Suppressor macrophage treated with lipopolysaccharide for 4 hours (primary cell): ENCODE results near the gene ANO8.

Experiments
- DNase-seq: peaks from one replicate; pipeline ENCODE4 v3.0.0-alpha.2; 2020

Gene ANO8

DNA sequence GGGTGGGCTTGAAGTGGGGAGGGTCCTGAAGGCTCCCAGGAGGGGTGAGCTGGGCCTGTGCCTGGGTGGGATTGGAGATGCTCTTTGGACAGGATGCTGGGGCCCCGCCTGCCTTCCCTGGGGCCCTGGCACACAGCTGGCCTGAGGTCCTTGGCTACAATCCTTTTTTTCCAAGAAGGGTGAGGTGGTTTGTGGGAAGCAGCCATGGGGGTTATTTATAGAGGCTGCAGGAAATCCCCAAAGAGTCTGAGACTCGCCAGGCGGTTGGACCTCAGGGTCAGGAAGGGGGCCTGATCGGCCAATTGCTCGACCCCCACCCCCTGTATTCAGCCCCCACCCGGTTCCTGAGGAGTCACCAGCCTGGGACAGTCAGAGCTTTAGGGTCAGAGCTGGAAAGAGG is 12.7 kb upstream of the ANO8 start:
- peak; percentile 17 for DNase-seq

DNA sequence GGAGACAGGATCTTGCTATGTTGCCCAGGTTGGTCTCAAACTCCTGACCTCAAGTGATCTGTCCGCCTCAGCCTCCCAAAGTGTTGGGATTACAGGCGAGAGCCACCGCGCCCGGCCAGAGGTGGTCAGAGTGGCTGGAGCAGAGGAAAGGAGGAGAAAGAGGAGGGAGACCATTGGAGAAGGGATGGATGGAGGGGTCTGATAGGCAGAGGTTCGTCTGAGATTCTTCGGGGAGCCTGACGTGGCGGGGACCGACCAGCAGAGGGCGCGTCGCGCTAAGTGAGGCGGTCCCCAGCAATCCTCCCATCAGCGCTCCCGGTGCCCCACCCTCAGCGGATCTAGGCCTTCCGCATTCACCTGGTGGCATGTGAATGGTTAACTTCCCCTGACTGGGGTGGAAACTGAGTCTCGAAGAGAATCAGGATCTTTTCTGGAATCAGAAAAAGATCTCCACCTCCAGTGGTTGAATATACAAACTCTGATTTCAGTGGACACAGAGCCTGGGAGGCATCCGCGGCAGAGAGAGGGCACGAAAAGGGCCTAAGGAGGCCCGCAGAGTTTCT is 11.5 kb upstream of the ANO8 start:
- DNase-seq = peak; percentile 83

DNA sequence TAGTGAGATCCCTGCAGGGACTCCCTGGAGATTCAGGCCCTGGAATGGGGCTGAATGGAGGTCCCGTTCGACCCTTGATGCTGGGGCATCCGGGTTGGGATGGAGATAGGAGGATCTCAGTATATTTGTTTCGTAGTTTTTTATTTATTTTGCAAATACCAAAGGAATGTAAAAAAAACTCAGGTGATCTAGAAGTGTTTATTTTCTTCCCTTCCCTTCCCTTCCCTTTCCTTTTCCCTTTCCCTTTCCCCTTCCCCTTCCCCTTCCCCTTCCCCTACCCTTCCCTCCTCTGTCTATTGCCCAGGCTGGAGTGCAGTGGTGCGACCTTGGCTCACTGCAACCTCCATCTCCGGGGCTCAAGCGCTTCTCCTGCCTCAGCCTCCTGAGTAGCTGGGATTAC is 7.2 kb upstream of the ANO8 start:
- no peak for DNase-seq

DNA sequence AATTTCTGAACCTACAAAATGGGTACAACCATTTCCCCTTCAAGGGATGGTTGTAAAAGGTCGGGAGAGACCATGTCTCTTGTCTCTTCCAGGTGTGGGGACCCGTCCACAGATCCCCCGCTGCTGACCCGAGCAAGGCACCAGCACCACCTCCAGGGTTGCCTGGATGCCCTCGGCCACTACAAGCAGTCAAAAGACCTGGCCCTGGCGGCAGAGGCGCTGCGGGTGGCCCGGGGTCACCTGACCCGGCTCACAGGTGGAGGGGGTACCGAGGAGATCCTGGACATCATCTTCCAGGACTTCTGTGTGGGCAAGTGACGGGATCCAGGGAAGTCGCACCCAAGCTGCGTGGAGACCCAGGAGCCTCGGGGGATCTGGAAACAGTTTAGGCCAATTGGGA is 6.7 kb upstream of the ANO8 start:
- no peak for DNase-seq

DNA sequence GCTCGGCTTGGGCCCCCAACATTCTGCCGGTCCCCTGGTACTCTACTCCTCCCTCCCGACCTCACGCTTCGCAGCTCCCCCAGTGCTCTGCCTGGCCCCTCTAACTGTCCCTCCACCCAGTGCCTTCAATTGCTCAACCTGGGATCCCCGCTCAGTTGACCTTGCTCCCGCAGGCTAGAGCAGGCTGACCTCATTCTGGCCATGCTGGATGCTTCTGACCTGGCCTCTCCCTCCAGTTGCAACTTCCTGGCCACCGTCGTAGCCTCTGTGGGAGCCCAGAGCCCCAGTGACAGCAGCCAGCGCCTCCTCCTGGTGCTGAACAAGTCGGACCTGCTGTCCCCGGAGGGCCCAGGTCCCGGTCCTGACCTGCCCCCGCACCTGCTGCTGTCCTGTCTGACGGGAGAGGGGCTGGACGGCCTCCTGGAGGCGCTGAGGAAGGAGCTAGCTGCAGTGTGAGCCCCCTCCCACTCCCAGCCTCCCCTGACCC is 6.3 kb upstream of the ANO8 start:
- no peak for DNase-seq

DNA sequence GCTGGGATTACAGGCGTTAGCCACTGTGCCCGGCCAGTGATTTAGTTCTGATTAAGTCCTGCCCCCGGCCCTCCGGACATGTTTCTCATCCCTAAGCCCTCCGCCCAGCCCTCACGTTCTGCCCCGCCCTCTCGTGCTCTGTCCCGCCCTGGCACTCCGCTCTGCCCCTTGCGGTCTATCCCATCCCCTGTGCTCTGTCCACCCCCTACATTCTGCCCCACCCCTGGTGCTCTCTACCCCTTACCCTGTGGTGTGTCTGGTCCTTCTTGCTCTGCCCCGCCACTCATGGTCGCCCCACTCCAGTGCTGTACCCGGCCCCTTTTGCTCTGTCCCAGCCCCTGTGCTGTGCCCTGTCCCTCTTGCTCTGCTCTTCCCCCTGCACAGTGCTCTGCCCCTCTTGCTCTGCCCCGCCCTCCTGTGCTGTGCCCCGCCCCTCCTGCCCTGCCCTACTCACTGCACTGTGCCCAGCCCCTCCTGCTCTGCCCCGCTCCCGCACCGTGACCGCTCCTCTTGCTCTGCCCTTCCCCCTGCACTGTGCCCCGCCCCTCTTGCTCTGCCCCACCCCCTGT is 5.7 kb upstream of the ANO8 start:
- peak; percentile 23 for DNase-seq

DNA sequence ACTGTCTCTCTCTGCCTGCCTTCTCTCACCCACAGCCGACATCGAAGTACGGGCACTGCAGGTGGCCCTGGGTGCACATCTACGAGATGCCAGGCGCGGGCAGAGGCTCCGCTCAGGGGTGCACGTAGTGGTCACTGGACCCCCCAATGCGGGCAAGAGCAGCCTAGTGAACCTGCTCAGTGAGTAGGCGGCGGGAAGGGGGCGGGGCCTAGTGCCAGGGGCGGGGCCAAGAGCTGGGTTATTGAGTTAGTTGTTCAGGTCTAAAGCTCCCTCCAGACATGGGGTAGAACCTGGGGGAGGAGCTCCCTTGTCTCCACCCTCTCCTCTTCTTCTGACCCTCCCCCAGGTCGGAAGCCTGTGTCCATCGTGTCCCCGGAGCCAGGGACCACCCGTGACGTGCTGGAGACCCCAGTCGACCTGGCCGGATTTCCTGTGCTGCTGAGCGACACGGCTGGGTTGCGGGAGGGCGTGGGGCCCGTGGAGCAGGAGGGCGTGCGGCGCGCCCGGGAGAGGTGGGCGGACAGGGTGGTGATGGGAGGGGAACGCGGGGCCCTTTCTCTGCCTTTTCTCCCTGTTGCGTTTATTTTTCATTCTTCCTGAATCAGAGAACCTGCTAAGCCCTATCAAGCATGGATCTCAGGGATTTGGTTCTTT is 4.6 kb upstream of the ANO8 start:
- DNase-seq = no peak

DNA sequence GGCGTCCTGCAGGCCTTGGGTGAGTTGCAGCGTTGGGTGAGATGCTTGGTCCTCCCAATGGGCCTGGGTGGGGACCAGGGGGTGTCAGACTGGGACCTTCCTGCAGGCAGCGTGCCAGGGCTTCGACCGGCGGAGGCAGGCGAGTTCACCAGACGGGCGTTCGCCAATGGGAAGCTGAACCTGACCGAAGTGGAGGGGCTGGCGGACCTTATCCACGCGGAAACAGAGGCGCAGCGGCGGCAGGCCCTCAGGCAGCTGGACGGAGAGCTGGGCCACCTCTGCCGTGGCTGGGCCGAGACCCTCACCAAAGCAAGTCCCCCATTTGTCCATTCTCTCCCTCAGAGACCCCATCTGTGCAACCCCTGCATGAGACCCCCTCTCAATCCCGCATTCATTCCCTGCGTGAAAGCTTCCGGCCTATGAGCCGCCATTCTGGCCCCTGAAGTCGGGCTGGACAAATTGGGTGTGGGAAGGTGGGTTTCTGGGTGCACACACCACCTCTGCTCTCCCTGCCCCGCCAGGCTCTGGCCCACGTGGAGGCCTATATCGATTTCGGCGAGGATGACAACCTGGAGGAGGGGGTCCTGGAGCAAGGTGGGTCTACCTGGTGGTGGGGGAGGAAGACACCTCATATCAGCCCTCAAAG is 3.9 kb upstream of the ANO8 start:
- no peak for DNase-seq

DNA sequence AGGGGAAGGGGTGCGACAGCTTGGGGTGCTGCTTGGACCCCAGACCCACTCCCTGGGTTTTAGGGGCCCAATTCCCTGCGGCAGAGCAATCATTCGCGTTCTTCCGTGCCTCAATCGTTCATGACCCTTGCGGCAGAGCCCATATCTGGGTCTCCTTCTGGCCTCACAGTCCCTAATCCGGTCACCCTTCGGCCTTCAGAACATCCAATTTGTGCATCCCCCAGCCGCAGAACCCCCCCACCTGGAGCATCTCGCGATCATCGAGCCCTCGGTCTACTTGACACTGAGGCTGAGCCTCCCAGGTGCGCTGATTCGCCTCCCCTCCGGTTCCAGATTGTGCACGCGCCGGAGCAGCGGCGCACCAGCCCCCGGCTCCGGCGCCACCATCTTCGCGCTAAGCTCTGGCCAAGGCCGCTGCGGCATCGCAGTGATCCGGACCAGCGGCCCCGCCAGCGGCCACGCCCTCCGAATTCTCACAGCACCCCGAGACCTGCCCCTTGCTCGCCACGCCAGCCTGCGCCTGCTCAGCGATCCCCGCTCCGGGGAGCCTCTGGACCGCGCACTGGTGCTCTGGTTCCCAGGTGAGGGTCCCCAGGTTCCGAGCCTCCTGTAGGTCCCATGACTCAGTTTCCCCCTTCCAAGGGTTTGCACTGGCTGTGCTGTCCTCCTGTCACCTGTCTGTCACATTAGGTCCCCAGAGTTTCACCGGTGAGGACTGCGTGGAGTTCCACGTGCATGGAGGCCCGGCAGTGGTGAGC is 3.2 kb upstream of the ANO8 start:
- DNase-seq = no peak

DNA sequence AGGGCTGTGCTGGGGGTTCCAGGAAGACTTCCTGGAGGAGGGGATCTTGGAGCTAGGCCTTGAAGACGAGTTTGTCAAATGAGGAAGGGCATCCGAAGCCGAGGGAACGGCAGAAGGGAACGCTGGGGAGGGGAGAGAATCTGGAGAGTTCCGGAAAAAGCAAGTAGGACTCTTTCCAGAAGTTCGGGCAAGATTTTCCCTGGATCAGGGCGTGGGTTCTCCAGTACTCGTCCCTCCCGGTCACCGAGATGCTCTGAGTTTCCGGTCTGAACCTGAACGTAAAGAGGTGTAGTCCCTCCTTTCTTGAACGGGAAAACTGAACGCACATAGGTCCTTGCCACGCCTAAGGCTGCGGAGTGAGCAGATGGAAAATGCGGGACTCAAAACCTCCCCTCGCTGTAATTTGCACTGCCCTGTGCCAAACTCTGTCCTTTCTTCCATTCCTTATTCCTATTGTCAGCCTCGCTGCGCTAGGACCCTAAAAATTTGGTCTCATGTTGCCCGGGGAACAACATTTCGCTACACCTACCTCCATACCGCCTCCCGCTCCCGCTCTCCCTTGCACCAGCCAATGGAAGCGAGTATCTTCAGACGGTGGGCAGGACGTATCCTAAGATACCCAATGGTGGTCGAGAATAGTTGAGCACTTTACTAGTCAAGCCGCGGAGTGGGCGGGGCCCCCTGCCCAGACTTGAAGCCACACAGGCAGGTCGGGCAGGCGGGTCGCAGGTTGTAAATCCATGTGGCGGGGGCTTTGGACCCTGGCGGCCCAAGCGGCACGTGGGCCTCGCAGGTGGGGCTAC is 2.4 kb upstream of the ANO8 start, which contains the start of gene GTPBP3:
TSS of gene GTPBP3 (plus strand) at position 682 of the 803 bp plus-strand sequence. CDS start at position 741, 59 bp downstream.
- peak; percentile 98 for DNase-seq

DNA sequence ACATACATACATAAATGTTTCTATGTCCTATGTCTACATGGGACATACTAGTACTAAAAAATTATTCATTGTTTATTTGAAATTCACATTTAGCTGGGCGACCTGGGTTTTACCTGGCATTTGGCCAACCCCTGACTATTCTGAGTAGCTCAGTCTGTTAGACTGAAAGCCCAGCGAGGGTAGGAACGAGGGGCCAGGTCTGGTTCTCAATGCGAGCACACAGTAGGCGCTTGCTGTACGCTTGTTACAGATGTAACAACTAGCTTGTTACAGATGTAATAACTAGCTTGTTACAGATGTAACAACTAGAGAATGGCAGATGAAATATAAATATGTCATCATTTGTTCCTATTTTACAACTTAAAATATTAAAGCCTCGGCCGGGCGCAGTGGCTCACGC is 920 bp upstream of the ANO8 start:
- DNase-seq = no peak

DNA sequence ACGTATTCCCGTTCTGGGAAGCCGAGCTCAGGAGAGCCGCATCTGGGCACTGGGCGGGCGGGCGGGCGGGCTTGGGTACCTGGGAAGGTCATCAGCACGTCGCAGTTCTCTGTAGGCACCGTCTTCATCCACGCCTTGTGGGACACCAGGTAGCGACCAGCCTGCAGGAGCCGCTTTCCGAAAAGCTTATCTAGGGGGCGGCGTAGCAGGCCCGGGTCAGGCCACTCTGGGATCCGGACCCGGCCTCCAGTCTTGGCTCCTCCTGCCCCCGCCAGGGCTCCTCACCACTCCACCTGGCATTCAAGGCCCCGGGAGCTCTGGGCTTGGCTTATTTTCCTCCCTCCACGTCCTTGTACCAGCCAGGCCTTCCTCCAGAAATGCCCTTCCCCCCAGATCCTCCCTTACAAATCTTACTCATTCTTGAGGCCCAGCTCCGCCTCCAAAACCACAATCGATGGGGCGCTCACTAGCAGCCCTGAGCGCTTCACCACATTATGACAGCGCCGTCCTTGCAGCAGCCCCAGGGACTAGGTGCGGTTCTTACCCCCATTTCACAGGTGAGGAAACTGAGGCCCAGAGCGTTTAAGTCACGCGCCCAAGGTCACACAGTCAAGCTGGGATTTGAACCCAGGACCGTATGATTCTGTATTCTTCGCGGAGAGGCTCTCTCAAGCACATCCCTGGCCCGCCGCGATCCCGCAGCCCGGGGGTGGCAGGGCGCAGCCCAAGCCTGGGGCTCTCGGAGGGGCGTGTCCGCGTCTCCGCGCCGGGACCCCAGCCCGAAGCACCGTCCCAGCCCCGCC is 843 bp downstream of the ANO8 start:
- DNase-seq = peak; percentile 75

DNA sequence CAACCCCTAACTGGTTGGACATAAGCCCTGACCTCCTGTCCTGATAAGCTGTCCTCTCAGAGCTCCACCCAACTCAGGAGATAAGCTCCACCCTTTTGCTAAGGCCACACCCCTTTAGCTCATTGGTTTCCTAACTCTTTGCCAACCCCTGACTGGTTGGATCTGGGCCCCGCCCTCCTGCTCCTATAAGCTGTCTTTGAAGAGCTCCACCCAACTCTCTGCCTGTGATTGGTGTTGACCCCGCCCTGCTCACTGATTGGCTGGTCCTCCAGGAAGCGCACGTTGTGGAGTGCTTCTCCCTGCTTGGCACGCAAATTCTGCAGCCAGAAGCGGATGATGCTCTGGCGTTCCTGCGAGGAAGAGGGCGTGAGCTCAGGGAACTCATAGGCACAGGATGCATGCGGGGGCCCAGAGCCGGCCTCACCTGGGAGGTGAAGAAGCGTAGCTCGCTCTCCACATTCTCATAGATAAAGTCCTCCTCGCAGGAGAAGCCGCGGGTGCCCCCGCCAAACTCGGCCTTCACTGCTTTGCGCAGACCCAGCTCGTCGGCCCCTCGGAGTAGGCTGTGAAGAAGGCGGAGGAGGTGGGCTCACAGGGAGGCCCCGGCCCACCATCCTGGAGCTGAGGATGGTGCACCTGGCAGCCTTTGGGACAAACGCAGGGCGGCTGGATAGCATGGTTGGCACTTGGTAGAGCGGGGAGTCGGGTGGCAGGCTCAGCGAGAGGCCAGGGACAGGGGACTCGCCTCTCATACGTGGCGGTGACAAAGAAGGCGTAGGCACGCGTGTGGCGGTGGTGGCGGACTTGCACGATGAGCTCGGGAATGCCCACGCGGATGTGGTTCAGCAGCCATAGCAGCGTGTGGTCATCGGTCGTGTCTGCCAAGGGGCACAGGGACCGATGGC is 1.7 kb downstream of the ANO8 start:
- DNase-seq = peak; percentile 41

DNA sequence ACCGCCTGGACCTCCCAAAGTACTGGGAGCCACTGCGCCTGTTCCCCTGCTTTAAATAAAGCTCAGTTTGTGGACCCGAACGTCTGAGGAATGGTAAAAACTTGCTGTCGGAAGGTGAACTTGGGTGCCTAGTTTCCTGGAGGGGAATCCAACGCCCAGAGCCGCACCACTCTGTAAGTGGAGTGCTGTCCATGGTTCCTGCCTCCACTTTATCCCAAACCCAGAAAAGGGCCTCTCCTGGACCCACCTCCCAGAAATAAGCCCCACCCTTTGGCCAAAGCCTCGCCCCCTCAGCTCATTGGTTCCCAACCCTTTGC is 2.3 kb downstream of the ANO8 start:
- no peak for DNase-seq

DNA sequence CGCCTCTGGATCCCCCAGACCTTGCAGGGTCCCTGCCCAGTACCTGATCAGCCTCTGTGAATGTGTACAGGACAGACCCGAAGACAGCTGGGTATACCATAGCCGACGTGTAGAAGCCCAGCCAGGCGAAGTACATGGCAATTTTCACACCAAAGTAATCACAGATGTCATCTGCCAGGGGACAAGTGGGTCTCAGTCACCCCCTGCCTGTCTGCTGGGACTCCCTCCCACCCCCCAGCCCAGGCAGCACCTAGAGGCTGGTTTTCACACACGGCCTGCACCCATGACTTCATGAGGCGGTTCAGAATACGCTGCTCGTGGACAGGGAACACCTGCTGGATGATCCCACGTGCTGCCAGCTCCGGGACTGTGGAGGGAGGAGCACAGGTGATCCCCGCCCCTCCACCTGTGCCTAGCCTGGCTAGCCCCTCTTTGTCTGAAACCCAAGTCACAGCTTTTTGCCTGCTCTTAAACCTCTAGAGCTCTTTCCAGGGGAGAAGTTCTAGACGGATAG is 3.6 kb downstream of the ANO8 start:
- no peak for DNase-seq

DNA sequence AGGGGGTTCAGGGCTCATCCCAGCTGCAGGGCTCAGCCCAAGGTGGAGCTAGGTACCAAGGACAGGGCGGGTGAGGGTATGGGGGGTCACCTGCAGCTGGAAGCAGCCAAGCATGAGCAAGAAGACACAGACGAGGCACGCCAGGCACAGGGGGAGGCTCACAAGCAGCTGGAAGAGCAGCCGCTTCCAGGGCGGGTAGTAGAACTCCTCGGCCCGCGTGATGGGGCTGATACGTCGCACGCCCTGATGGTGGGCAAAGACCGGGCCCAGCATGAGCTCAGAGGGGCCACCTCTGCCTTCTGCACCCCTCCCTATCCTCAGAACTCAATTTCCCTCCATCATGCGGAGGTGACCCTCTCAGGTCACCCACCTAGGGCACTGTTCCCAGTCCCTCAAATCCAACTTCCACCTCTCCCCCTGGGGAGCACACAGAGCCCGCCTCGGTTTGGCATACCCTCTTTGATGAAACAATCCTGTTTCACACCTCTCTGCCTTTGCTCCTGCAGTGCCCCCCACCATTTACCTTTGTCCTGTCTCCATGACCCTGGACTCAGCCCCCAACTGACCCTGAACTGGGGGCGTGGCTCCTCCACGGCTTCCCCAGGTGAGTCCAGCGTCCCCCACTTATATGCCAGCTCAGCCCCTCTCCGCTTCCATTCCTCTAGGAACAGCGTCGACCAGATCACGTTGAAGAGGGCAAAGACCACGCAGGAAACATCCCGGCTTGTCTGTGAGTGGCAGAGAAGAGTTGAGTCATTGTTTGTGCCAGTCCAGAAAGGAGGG is 4.2 kb downstream of the ANO8 start:
- no peak for DNase-seq

DNA sequence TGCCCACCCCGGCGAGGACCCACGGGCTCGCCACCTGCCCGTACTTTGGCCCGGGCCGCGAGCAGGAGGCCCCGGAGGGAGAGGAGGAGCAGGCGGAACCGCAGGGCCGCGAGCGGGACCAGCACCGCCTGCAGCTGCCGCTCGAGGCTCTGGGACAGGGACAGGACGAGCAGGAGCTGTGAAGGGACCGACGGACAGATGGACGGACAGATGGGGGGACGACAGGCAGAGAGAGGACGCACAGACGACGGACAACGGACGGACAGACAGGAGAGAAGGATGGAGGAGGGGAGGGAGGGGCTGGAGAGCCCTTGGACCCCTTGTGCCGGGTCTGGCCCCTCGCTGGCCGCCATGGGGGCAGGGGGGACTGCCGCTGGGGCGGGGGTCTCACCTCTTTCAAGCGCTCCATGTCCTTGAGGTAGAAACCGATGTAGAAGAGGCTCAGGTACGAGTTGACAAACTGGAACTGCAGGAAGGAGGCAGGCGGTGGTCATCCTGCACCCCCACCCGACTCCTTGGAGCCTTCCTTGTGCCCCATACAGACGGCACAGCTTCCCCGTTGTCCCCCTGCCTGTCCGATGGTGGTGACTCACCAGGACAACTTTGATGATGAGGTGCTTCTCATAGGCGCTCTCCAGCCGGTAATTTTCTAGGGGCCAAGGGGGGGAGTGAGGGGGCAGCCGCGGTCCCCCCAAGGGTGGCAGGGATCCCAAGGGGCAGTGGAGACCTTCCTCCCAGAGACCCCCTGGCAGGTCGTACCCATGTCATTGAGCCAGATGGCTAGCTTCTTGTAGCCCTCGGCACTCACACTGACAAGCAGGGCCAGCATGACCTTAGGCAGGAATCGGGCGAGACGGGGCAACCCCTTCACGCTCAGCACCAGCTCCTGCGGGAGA is 5.0 kb downstream of the ANO8 start:
- DNase-seq = no peak
